Occipital lobe (tissue), 2 donors: ENCODE measurements around the gene C4B. TPM values are rescaled to one million over a fixed set of nuclear protein-coding genes. Genes with fewer than 3 reads are reported as not detected.
"Not testable (repeated sequence)": the region's sequence is repeated elsewhere in the genome, so short reads cannot be mapped to it uniquely, and the experiment has no call there.

Experiments used
- DNase-seq: peaks from one replicate; lab custom pipeline; 2025; lab: John Stamatoyannopoulos, UW
- total RNA-seq: library from RNA; depleted of rRNA; stranded (reverse); fragments of >200 nt; gene quantifications from one replicate; pipeline ENCODE4 v1.2.3, GENCODE V29; 2014

Gene C4B
- total RNA-seq, 1 donor from 2014 or later, result 9.2 TPM

DNA sequence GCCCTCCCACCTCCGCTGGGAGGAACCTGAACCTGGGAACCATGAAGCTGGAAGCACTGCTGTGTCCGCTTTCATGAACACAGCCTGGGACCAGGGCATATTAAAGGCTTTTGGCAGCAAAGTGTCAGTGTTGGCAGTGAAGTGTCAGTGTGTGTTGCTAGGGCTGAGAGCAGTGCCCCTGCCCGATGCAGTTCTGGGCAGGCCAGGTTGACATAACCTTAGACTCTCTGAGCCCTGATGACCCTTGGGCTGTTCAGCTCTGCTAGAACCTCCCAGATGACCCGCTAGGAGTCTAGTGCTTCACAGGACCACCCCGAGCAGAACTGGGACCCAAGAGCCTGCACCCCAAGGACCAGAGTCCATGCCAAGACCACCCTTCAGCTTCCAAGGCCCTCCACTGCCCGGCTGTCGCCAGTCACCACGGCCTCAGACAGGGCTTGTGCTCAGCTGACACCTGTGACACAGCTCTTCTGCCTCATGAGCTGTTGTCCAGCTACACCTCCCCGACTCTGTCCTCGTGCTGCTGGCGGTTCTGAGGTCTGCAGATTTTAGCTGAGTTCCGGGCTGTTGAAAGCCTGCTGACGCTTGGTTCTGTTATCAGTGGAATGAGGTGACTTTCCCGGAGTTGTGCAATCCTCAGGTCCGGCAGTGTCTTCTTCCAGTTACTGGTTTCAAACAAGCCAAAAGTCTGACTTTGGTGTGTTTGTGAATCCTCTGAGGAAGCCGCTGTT, 20.9 kb downstream of the C4B start:
- not testable (repeated sequence) for DNase-seq

DNA sequence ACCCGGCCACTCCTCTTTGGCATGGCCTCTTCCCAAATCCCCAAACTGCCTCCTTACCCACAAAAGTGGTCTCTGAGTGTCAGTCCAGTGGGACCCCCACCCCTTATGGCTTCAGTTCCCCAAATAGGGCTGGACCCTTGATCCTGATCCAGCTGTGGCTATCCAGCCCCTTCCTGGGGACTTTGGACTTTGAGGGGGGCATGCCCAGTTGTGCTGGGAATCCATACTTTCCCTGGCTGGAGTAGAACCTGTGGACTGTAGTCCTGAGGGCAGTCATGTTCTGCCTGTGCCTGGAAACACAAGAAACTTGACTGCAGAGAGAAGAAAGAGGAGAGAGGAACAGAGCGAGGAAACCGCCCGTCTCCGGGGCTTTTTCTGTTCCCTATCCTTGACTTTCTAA, 22.5 kb downstream of the C4B start:
- not testable (repeated sequence) for DNase-seq

DNA sequence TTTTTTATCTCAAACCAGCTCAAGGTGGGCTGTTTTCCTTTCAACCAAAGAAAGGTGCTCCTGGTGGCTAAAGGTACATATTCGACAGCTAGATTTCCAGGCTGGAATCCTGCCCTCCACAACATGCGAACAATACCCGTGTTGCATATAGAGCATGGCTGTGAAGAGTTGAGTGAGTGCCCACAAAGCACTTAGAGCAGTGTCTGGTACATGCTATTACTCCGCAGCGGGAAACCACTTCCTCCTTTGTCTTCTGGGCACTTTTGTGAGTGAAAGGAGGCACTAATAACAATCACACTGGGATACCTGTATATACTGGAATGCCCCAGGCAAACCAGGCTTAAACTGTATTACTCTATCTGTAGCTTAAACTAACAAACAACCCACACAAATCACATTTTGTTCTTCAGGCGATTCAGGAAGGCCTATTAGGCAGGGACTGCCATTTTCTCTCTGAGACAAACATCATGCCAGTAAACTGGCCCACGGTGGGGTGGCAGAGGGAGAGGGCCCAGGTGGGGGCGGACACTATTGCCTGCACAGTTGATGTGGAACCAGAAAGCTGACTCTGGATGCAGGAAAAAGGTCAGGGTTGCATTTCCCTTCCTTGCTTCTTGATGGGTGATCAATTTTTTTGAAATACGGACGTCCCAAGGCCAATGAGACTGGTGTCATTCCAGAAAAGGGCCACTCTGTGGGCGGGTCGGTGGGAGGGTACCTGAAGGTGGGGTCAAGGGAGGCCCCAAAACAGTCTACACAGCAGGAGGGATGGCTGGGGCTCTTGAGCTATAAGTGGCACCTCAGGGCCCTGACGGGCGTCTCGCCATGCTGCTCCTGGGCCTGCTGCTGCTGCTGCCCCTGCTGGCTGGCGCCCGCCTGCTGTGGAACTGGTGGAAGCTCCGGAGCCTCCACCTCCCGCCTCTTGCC, 23.3 kb downstream of the C4B start, which contains the start of gene CYP21A2:
TSS of gene CYP21A2 (plus strand) at position 818 of the 927 bp plus-strand sequence. CDS start at position 826, 8 bp downstream.
- DNase-seq, result not testable (repeated sequence)

DNA sequence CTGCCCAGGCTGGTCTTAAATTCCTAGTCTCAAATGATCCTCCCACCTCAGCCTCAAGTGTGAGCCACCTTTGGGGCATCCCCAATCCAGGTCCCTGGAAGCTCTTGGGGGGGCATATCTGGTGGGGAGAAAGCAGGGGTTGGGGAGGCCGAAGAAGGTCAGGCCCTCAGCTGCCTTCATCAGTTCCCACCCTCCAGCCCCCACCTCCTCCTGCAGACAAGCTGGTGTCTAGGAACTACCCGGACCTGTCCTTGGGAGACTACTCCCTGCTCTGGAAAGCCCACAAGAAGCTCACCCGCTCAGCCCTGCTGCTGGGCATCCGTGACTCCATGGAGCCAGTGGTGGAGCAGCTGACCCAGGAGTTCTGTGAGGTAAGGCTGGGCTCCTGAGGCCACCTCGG, 24.3 kb downstream of the C4B start:
- not testable (repeated sequence) for DNase-seq

DNA sequence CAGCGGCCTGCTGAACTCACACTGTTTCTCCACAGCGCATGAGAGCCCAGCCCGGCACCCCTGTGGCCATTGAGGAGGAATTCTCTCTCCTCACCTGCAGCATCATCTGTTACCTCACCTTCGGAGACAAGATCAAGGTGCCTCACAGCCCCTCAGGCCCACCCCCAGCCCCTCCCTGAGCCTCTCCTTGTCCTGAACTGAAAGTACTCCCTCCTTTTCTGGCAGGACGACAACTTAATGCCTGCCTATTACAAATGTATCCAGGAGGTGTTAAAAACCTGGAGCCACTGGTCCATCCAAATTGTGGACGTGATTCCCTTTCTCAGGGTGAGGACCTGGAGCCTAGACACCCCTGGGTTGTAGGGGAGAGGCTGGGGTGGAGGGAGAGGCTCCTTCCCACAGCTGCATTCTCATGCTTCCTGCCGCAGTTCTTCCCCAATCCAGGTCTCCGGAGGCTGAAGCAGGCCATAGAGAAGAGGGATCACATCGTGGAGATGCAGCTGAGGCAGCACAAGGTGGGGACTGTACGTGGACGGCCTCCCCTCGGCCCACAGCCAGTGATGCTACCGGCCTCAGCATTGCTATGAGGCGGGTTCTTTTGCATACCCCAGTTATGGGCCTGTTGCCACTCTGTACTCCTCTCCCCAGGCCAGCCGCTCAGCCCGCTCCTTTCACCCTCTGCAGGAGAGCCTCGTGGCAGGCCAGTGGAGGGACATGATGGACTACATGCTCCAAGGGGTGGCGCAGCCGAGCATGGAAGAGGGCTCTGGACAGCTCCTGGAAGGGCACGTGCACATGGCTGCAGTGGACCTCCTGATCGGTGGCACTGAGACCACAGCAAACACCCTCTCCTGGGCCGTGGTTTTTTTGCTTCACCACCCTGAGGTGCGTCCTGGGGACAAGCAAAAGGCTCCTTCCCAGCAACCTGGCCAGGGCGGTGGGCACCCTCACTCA, 25.0 kb downstream of the C4B start:
- not testable (repeated sequence) for DNase-seq

DNA sequence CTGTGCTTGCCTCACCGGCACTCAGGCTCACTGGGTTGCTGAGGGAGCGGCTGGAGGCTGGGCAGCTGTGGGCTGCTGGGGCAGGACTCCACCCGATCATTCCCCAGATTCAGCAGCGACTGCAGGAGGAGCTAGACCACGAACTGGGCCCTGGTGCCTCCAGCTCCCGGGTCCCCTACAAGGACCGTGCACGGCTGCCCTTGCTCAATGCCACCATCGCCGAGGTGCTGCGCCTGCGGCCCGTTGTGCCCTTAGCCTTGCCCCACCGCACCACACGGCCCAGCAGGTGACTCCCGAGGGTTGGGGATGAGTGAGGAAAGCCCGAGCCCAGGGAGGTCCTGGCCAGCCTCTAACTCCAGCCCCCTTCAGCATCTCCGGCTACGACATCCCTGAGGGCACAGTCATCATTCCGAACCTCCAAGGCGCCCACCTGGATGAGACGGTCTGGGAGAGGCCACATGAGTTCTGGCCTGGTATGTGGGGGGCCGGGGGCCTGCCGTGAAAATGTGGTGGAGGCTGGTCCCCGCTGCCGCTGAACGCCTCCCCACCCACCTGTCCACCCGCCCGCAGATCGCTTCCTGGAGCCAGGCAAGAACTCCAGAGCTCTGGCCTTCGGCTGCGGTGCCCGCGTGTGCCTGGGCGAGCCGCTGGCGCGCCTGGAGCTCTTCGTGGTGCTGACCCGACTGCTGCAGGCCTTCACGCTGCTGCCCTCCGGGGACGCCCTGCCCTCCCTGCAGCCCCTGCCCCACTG, 25.9 kb downstream of the C4B start:
- not testable (repeated sequence) for DNase-seq

DNA sequence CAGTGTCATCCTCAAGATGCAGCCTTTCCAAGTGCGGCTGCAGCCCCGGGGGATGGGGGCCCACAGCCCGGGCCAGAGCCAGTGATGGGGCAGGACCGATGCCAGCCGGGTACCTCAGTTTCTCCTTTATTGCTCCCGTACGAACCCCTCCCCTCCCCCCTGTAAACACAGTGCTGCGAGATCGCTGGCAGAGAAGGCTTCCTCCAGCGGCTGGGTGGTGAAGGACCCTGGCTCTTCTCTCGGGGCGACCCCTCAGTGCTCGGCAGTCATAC, 26.4 kb downstream of the C4B start:
- DNase-seq, result not testable (repeated sequence)

DNA sequence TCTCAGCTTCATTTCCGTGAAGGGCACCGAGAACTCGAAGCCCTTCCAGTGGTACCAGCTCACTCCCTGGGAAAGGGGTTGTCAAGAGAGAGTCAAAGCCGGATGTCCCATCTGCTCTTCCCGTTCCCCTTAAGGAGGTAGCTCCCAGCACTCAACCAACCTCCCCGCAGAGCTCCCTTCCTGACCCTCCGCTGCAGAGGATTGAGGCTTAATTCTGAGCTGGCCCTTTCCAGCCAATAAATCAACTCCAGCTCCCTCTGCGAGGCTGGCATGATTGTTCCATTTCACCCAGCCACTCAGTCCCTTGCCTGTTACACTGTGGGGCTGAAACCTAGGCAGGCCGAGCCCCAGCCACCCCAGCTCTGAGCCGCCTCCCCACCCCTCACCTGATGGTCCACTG, 26.8 kb downstream of the C4B start:
- not testable (repeated sequence) for DNase-seq

DNA sequence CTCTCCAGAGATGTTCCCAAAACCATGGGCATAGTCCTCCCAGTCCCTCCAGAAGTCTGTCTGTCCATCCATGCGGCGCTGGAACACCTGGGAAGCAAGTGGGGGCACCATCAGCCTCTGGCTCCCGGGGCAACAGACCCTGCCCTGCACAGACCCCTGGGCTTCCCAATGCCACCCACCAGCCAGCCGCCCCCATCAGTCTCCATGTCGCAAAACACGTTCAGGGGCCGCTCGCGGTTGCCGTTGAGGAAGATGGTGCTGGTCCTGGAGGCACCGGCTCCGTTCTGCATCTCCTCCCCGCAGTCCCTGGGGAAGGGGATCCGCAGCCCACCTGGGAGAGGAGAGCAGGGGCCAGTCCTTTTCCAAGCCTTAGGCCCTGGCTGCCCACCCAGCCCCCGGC, 27.7 kb downstream of the C4B start:
- not testable (repeated sequence) for DNase-seq

DNA sequence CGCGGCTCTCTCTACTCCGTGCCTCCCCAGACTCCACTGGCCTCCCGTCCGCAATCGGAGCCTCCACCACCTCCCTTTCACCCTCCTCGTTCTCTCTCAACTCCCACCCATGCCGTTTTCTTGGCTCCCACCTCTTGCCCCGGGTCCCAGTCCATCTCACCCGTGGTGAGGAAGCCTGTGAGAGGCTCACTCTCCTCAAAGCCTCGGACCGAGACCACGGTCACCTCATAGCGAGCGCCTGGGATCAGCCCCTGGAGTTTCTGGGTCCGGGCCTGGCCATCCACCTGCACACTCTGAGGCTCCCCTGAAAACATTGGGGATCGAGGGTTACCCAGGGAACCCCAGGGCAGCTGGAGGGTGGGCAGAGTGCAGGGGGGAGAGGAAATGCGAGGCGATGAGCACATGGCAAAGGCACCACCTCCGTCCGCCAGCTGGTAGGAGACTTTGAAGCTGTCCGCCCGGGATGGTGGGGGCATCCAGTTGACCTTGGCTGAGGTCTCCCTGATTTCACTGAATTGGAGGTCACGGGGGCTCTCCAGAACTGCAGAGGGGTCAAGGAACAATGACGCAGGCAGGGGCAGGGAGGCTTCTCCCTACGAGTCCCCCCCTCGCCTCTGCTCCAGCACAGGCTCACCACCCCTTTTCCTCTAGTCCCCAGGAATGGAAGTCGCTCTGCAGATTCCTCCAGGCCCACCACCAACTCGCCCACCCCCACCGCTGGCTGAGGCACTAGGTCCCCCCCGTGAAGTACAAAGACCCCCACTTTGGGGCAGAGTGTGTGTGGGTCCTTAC, 29.2 kb downstream of the C4B start:
- not testable (repeated sequence) for DNase-seq

DNA sequence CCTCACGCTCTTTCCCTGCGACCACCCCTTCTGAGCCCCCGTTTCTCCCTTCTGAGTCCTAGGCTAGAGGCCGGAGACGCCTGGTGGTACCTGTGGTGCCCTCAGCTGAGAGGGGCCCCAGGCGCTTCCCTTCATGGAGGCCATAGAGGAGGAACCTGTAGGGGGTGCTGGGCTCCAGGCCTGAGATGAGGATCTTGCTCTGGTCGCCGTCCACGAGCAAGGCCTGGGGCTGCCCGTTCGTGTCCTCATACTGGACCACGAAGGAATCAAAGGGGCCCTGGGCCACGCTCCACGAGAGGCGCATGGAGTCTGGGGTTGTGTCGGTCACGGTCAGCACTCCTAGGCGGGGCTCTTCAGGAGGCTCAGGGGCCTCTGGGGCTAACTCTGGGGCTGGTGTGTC, 30.3 kb downstream of the C4B start:
- DNase-seq, result not testable (repeated sequence)

DNA sequence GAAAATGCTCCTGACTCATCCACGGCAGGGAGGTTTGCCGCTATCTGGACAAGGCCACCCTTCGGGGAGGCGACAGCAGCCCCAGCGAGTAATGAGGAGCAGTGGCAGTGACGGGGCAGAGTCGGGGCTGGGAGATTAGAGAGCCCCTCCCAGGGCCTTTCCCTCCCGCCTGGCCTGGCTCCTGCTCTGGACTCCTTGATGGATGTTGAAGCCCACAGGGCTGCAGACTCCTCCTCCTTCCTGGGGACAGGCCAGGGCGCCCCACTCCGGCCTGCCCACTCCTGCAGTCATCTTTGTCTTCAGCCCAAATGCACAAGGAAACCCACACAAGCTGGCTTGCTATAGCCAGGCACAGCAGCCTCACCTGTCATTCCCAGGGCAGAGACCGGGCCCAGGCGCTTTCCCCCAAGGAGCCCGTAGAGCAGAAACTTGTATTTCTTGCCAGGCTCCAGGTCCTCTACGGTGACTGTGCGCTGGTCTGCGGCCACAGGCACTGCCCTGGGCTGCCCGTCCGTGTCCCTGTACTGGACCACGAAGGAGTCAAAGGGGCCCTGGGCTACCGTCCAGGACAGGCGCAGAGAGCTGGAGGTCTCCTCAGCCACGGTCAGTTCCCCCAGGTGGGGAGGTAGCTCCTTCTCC, 31.3 kb downstream of the C4B start:
- DNase-seq, result no peak

DNA sequence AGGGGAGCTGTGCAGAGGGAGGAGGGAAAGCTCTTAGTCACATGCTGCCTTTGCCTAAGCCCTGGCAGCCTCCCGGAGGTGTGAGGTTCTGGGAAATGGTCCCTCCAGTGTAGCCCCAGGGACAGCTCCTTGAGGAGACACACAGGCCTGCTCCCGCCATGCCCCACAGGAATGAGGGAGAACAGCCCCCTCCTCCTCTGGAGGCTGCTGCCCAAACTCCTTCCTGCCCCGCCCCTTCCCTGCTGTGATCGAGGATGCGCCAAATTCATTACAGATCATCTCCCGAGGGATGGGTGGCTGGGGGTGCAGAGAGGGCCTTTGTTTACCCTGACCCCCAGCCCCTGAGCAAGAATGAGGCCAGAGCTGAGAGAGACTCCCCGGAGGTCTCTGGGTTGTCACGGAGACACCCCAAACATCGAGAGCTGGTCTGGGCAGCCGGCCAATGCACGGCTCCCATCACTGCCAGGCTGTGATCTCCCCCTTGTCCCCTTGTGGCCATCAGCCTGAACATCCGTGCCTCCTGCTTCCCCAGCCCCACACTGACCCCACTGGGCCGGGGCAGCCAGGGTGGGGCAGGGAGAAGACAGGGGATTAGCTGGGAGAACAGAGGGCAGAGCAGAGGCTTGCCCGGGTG, 32.0 kb downstream of the C4B start:
- no peak for DNase-seq

DNA sequence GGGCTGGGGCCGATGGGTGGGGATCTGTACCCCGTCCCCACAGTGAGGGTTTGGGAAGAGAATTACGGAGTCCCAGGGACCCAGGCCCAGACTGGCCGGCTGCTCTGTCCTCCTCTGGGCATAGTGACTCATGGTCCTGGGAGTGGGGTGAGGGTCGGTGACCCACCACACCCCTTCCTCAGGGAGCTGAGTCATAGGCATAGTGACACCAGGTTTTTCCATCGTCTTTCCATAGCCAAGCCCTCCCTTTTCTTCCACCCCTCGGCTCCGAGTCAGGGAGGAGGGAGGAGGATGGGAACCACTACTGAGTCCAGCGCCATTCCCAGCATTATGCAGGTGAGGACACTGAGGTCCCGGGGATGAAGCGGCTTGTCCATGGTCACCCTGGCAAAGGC, 32.5 kb downstream of the C4B start:
- DNase-seq, result no peak

DNA sequence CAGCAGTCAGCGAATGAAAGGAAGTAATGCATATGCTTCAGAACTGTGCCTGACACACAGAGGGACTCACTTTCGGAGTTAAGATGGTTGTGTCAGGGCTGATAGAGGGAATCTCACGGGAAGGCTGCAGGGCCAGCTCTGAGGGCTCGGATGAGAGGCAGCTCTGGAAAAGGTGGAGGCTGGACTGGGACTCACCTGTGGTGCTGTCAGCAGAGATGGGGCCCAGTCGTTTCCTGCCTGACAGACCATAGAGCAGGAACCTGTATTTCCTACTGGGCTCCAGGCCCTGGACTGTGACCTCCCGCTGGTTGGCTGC, 32.9 kb downstream of the C4B start:
- DNase-seq, result no peak

DNA sequence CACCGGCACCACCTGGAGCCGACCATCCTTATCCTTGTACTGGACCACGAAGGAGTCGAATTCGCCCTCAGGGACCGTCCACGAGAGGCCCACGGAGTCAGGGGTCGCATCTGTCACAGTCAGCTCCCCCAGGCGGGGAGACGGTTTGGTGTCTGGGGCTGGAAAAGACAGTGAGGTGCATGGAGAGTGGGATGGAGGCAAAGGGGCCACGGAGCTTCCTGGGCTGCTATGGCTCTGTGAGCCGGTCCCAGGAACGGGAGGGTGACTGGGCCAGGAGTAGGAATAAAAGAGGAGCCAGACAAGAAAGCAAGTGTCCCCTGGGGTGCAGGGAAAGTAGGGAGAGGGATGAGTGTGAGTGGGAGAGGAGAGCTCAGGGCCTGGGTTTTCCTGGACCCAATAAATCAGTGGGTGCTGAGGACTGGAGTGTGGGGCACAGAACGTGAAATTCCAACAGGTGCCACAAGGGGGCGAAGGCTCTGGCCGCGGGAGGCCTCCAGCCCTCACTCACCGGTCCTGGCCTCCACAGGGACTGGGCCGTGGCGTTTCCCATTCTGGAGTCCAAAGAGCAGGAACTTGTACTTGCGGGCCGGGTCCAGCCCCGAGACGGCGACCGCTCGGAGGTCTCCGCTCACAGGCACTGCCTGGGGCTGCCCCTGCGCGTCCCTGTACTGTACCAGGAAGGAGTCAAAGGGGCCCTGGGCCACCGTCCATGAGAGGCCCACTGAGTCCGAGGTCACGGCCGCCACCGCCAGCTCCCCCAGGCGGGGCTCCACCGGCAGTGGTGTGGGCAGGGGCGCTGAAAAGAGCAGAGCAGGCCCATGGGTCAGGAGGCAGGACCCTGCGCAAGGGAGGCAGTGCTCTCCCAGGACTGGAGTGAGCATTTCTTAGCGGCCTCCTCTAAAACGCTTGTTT, 33.5 kb downstream of the C4B start:
- no peak for DNase-seq

DNA sequence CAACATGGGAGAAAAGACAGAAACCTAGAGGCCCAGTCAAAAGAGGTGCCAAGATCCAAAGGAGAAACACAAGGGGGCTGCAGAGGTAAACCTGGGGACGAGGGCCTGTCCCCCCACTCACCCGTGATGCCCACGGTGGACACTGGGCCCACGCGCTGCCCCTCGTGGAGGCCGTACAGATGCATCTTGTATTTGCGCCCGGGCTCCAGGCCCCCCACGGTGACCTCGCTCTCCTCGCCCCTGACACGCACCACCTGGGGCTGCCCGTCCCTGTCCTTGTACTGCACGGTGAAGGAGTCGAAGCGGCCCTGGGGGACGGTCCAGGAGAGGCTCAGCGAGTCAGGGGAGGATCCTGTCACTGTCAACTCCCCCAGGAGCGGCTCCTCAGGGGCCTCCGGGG, 34.6 kb downstream of the C4B start:
- not testable (repeated sequence) for DNase-seq

DNA sequence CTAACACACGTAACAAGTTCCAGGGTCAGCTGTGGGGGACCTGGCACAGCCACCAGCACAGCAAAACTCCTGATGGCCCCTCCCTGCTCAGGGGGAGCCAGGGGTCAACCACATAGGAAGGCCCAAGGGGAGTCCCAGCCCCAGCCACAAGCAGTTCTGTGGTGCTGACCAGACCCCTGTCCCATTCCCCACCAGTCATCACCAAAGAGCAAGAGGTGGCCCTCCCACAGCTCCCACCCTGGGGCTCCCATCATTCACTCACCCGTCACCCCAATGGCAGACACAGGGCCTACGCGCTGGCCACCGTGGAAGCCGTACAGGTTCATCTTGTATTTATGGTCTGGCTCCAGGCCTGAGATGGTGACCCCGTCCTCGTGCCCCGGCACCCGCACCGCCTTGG, 35.1 kb downstream of the C4B start:
- DNase-seq, result not testable (repeated sequence)
